ENCODE measurements around the gene THSD7B.

GRCh38 chr2:137107904-137108303 is 342.6 kb downstream of the THSD7B start:
- TF ChIP-seq ZNF274 (IDR thresholded peaks at IDR 0.05; ENCODE audit: low read depth, low read length) (no peak), YY1 (IDR thresholded peaks at IDR 0.05; ENCODE audit: insufficient read depth, insufficient read length) (no peak)
